Loucy (cell line): Measurements from ENCODE around the gene AMZ1.

Experiments used
- H2AFZ ChIP-seq: fragments of 200-600 bp; sonication (generic); 2 replicates; pipeline ENCODE4 v1.6.0; 2016; ENCODE audit warnings: antibody characterized with exemption, mild to moderate bottlenecking, low read length, moderate library complexity
- H3F3A ChIP-seq: fragments of 200-600 bp; 2 replicates; pipeline ENCODE4 v1.6.0; 2016; ENCODE audit warnings: antibody characterized with exemption, low read depth, mild to moderate bottlenecking
- H3K27me3 ChIP-seq: fragments of 200-600 bp; sonication (generic); 2 replicates; pipeline ENCODE4 v1.6.1; 2014; ENCODE audit warnings: low read length, mild to moderate bottlenecking; ENCODE audit not compliant: insufficient read depth, poor library complexity, severe bottlenecking
- H3K36me3 ChIP-seq: fragments of 200-600 bp; sonication (generic); 2 replicates; pipeline ENCODE4 v1.6.1; 2016; ENCODE audit warnings: low read length; ENCODE audit not compliant: insufficient read depth
- H3K4me1 ChIP-seq: fragments of 200-600 bp; sonication (generic); 2 replicates; pipeline ENCODE4 v1.5.1; 2014; ENCODE audit warnings: low read length, mild to moderate bottlenecking; ENCODE audit not compliant: insufficient read depth, poor library complexity, severe bottlenecking
- H3K4me2 ChIP-seq: fragments of 200-600 bp; sonication (generic); 2 replicates; pipeline ENCODE4 v1.6.0; 2014; ENCODE audit warnings: antibody characterized with exemption, low read length, low read depth, mild to moderate bottlenecking; ENCODE audit not compliant: poor library complexity, severe bottlenecking
- H3K4me3 ChIP-seq: fragments of 200-600 bp; sonication (generic); 2 replicates; pipeline ENCODE4 v1.5.1; 2014; ENCODE audit warnings: low read length, mild to moderate bottlenecking, mixed read lengths; ENCODE audit not compliant: poor library complexity, severe bottlenecking
- H3K79me2 ChIP-seq: fragments of 200-600 bp; sonication (generic); 2 replicates; pipeline ENCODE4 v1.6.1; 2014; ENCODE audit warnings: low read length; ENCODE audit not compliant: insufficient read depth
- H3K9ac ChIP-seq: fragments of 200-600 bp; sonication (generic); 2 replicates; pipeline ENCODE4 v1.6.0; 2014; ENCODE audit warnings: mild to moderate bottlenecking, low read depth, low read length, moderate library complexity; ENCODE audit not compliant: poor library complexity, severe bottlenecking
- H3K9me2 ChIP-seq: fragments of 200-600 bp; sonication (generic); replicated peaks from 2 replicates; pipeline ENCODE4 v1.6.1; 2016; ENCODE audit warnings: low read depth, low read length, mixed read lengths
- H3K9me3 ChIP-seq: fragments of 200-600 bp; sonication (generic); 2 replicates; pipeline ENCODE4 v1.6.1; 2014; ENCODE audit warnings: mild to moderate bottlenecking, antibody characterized with exemption, low read length, low read depth; ENCODE audit not compliant: insufficient read depth
- H4K20me1 ChIP-seq: fragments of 200-600 bp; sonication (generic); 2 replicates; pipeline ENCODE4 v1.6.0; 2014; ENCODE audit warnings: antibody characterized with exemption, low read length, mild to moderate bottlenecking; ENCODE audit not compliant: insufficient read depth, poor library complexity, severe bottlenecking
- CTCF ChIP-seq: fragments of 200-600 bp; sonication (generic); conservative IDR thresholded peaks from 2 replicates; pipeline ENCODE4 v1.5.1; 2014; ENCODE audit warnings: mild to moderate bottlenecking, antibody characterized with exemption, low read length
- EZH2phosphoT487 ChIP-seq: fragments of 200-600 bp; IDR thresholded peaks from 2 replicates; pipeline ENCODE4 v1.6.1; 2018; ENCODE audit warnings: antibody characterized with exemption, mild to moderate bottlenecking, moderate library complexity, borderline replicate concordance

The AMZ1 gene

GRCh38 chr7:2639695-2640481 is 48.1 kb upstream of the AMZ1 start:
- H3K9me3 ChIP-seq, result no peaks in the 10 kb centered on the region
- no peaks in the 10 kb centered on the region for H3K36me3 ChIP-seq
- H3F3A ChIP-seq, result no peaks in the 10 kb centered on the region
- H3K4me1 ChIP-seq, result peaks cover 30% of the 10 kb centered on the region
- no peak overlapping the region for H2AFZ ChIP-seq
- peaks cover 80% of the 10 kb centered on the region for H4K20me1 ChIP-seq
- H3K9ac ChIP-seq, result no peak overlapping the region
- H3K9me2 ChIP-seq, result no peaks in the 10 kb centered on the region
- no peak overlapping the region for H3K4me2 ChIP-seq
- TF ChIP-seq EZH2phosphoT487, result no peak
- TF ChIP-seq CTCF, result no peak
- H3K4me3 ChIP-seq, result no peak overlapping the region
- no peaks in the 10 kb centered on the region for H3K27me3 ChIP-seq
- H3K79me2 ChIP-seq, result peaks cover 86% of the 10 kb centered on the region

GRCh38 chr7:2640482-2640830 is 47.5 kb upstream of the AMZ1 start:
- TF ChIP-seq CTCF (no peak), EZH2phosphoT487 (no peak)
- Histone ChIP-seq H3K9ac (no peak overlapping the region), H3F3A (no peaks in the 10 kb centered on the region), H3K9me3 (no peaks in the 10 kb centered on the region), H3K9me2 (no peaks in the 10 kb centered on the region), H3K79me2 (peaks cover 82% of the 10 kb centered on the region), H3K36me3 (no peaks in the 10 kb centered on the region), H3K27me3 (no peaks in the 10 kb centered on the region), H2AFZ (no peak overlapping the region), H3K4me2 (no peak overlapping the region), H4K20me1 (peaks cover 77% of the 10 kb centered on the region), H3K4me1 (peaks cover 32% of the 10 kb centered on the region), H3K4me3 (no peak overlapping the region)

- Histone ChIP-seq H3K27me3 (no peaks in the 10 kb centered on the region), H3F3A (no peaks in the 10 kb centered on the region), H3K9ac (no peak overlapping the region), H3K9me3 (no peaks in the 10 kb centered on the region), H3K4me2 (no peak overlapping the region), H3K79me2 (peaks cover 81% of the 10 kb centered on the region), H4K20me1 (peaks cover 77% of the 10 kb centered on the region), H3K4me1 (peaks cover 34% of the 10 kb centered on the region), H2AFZ (no peak overlapping the region), H3K36me3 (no peaks in the 10 kb centered on the region), H3K4me3 (no peak overlapping the region), H3K9me2 (no peaks in the 10 kb centered on the region)
- TF ChIP-seq CTCF, result no peak
- TF ChIP-seq EZH2phosphoT487, result no peak
Measured at GRCh38 chr7:2640846-2641316, 47.1 kb upstream of the AMZ1 start.
